GF-D8 (cell line): ENCODE measurements around the gene S100G.

Experiments used
- DNase-seq: peaks from one replicate; lab custom pipeline; 2025; lab: John Stamatoyannopoulos, UW

Gene S100G

GRCh38 chrX:16646366-16647138 is 3.4 kb upstream of the S100G start:
- no peak for DNase-seq

GRCh38 chrX:16651391-16652024 is 1.6 kb downstream of the S100G start:
- DNase-seq: no peak

GRCh38 chrX:16653424-16653823 is 3.5 kb downstream of the S100G start:
- no peak for DNase-seq

GRCh38 chrX:16654093-16654492 is 4.1 kb downstream of the S100G start:
- DNase-seq: no peak

GRCh38 chrX:16658284-16658683 is 8.3 kb downstream of the S100G start:
- no peak for DNase-seq

- DNase-seq: no peak
Observed at GRCh38 chrX:16659321-16659720, 9.4 kb downstream of the S100G start.

GRCh38 chrX:16661495-16661894 is 11.5 kb downstream of the S100G start:
- DNase-seq: no peak

- no peak for DNase-seq
Observed at GRCh38 chrX:16662402-16662801, 12.4 kb downstream of the S100G start.

GRCh38 chrX:16664074-16664473 is 14.1 kb downstream of the S100G start:
- DNase-seq: no peak

- no peak for DNase-seq
Observed at GRCh38 chrX:16664626-16665025, 14.7 kb downstream of the S100G start.

GRCh38 chrX:16665089-16665488 is 15.1 kb downstream of the S100G start:
- no peak for DNase-seq

GRCh38 chrX:16666541-16666940 is 16.6 kb downstream of the S100G start:
- no peak for DNase-seq

- no peak for DNase-seq
Observed at GRCh38 chrX:16671005-16671404, 21.0 kb downstream of the S100G start.

- DNase-seq: no peak
Observed at GRCh38 chrX:16678689-16679088, 28.7 kb downstream of the S100G start.

GRCh38 chrX:16683007-16683664 is 33.2 kb downstream of the S100G start:
- no peak for DNase-seq

GRCh38 chrX:16687514-16687913 is 37.6 kb downstream of the S100G start:
- no peak for DNase-seq

GRCh38 chrX:16695079-16695676 is 45.2 kb downstream of the S100G start:
- DNase-seq: no peak

- DNase-seq: no peak
Observed at GRCh38 chrX:16696956-16697355, 47.0 kb downstream of the S100G start.

- no peak for DNase-seq
Observed at GRCh38 chrX:16699389-16699788, 49.4 kb downstream of the S100G start.

GRCh38 chrX:16700734-16701133 is 50.8 kb downstream of the S100G start:
- DNase-seq: no peak

- no peak for DNase-seq
Observed at GRCh38 chrX:16702700-16703599, 53.0 kb downstream of the S100G start.
